Measurements from ENCODE around the gene F7.
"Not testable (repeated sequence)": the region's sequence is repeated elsewhere in the genome, so short reads cannot be mapped to it uniquely, and the experiment has no call there.

Gene F7

DNA sequence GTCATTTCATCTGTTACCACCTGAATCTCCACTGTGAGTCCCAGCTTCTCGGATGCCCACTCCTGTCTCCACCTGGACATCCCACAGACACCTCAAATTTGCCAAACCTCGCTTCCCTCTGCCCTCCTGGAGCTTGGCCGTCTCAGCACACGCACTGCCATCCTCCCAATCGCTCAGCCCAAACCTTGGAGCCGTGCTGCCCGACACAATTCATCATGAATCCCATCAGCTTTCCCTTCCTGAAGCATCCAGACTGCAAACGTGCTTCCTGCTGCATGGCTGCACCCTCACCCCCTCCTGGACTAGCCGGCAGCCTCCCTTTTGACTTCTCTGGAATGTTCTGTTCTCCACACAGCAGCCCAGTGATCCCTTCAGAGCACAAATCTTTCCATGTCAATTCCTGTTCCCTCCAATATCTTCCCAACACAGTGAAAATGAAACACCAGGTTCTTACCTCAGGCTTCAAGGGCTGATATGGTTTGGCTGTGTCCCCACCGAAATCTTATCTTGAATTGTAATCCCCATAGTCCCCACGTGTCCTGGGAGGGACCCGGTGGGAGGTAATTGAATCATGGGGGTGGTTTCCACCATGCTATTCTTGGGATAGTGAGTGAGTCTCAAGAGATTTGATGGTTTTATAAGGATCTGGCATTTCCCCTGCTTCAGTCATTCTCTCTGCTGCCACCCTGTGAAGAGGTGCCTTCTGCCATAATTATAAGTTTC lies 51.8 kb downstream of the F7 start:
- FAIRE-seq = no peak

DNA sequence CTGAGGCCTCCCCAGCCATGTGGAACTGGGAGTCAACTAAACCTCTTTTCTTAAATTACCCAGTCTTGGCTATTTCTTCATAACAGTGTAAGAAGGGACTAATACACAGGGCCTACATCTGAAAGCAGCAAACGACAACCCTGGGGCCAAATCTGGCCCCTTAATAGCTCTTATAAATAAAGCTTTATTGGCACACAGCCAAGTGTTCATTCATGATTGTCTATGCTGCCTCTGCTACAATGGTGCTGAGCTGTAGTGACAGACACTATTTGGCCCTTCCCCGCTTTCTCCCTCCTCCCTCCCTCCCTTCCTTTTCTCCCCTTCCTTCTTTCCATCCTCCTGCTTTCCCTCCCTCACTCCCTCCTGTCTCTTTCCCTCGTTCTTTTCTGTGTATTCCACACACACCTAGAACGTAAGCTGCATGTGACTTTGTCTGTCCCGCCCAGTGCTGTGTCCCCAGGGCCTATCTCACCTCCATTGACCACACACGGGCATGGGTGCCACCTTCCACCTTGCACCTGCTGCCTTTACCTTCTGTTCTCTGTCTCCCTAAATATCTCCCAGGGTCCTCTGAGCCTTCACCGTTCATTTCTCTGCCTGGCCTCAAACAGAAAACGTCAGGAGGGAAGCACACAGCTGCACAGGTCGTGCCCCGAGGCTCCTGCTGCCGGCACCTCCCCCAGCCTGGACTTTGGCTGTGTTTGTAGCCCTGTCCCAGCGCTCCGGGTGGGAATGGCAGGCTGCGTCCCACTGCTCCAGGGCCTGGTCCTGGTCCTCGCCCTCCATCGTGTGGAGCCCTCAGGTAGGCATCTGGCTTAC lies 52.5 kb downstream of the F7 start, which contains the start of gene PROZ:
Gene PROZ, plus strand, starts transcription at position 720 of the 819 bp plus-strand sequence. Its CDS starts 13 bp downstream, at position 733.
- FAIRE-seq = no peak

DNA sequence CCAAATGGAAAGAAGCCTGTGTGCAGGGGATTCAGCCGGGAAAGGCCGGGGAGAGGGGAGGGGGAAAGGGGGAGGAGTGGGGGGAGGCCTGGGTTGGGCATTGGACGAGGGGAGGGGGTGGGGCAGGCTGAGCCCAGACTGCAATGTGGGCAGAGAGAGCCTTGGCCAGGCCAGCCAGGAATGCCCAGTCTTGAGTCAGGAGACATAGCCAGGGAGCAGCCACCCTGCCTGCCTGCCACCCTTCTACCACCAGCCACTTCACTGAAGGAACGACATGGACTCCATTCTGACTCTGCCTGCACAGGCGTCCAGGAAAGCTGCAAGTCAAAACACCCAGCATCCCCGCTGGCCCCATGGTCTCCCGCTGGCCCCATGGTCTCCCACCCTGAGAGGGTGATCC lies 53.4 kb downstream of the F7 start:
- no peak for FAIRE-seq

DNA sequence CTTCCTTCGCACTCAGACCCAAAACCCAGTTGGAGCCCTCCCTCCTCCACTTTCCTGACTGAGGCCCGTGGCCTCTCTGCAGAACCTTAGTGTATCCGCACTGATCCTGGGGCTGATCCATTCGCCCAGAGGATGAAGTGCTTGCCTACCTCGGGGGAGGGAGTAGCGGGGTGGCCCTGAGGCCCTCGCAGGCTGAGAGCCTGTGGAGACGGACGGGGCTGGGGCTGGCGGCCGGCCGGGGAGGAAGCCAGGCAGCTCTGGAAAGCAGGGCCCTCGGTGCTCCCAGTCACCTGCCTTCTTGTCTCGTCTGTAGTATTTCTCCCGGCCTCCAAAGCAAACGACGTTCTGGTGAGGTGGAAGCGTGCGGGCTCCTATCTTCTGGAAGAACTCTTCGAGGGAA lies 54.1 kb downstream of the F7 start:
- no peak for FAIRE-seq

GRCh38 chr13:113160983-113161382 lies 55.4 kb downstream of the F7 start:
- FAIRE-seq = no peak

- FAIRE-seq = no peak
Measured at GRCh38 chr13:113161433-113161832, 55.8 kb downstream of the F7 start.

- FAIRE-seq = not testable (repeated sequence)
Measured at GRCh38 chr13:113161975-113162374, 56.4 kb downstream of the F7 start.

GRCh38 chr13:113162783-113163685 lies 57.4 kb downstream of the F7 start:
- FAIRE-seq = no peak

DNA sequence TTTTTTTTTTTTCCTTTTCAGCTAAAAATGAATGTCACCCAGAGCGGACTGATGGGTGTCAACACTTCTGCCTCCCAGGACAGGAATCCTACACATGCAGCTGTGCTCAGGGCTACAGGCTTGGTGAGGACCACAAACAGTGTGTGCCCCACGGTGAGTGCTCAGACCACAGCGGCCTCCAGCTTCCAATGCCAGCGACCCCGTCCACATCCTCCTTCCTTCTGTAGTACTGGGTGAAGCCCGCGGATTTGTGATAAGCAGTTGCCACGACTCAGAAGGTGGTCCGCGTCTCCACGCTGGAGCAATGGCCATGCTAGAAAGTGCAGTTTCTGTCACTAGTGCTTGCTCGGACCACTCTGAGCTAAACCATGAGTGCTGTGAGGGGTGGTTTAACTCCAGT lies 58.9 kb downstream of the F7 start:
- FAIRE-seq = no peak

DNA sequence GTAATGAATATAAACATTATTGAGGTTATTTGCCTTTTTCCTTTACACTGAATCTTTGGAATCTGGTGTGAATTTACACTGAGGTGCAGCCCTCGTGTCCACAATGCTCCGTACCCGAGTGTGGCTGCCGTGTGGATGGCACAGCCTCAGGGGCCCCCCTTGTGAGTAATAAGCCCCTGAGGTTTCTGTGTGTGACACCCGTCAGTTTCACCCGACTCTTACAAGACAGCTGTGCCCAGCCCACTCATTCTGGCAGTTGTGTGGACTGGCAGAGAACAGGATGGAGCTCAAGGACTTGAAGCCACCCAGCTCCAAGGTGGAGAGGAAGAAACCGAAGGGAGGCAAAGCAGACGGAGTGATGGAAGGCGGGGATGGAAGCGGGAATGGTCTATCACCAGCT lies 60.7 kb downstream of the F7 start:
- FAIRE-seq = no peak

- FAIRE-seq = no peak
Measured at GRCh38 chr13:113166681-113167080, 61.1 kb downstream of the F7 start.

GRCh38 chr13:113167155-113167554 lies 61.6 kb downstream of the F7 start:
- FAIRE-seq = no peak

- no peak for FAIRE-seq
Measured at GRCh38 chr13:113167575-113167974, 62.0 kb downstream of the F7 start.

DNA sequence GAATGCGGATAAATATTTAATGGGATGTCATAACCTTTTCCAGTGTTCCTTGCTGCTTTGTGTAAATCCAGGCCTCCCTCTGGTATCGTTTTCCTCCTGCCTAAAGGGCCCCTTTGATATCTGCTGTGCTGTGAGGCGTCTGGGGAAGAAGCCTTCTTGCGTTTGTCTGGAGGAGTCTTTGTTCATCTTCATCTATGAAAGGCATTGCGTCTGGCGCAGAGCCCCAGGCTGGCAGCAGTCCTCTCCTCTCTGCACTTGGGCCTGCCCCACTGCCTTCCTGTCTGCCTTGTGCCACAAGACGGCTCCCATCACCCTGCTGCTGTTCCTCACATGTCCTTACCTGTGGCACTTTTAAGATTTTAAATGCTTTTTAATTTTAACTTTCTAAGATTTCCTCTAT lies 62.6 kb downstream of the F7 start:
- FAIRE-seq = no peak

DNA sequence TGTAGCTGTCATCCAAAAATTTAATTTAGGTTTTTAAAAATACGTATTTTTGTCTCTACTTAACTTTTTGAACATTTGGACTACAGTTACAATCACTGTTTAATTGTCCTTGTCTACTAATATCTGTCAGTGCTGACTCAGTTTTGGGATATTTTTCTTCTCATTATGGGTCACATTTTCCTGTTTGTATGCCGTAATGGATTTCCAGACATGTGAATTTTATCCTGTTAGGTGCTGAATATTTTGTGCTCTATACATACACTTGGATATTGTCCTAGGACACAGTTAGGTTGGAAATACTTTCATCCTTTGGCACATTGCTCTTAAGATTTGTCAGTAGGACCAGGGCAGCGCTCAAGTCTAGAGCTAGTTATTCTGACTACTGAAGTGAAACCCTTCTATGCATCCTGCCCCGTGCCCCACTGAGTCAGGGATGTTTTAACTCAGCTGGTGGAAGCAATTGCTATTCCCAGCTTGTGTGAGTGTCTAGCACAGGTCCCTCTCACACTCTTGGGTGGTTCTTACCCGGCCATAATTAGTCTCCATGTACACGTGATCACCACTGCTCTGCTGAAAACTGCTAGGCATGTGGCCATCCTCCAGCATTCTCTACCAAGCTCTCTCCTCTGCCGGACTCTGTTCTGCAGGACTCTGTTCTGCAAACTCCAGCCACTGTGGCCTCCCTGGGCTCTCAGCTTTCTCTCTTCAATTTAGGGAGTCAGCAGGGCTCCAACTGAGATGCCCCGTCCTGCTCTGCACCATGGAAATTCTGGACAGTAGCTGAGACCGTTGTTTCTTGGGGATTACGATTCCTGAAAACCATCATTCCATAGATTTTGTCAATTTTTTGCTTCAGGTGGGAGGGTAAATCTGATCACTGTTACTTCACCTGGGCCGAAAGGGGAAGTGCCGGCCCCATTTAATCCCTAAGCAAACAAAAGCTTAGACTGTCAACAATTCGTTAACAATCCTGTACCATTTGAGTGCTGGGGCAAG lies 64.0 kb downstream of the F7 start:
- no peak for FAIRE-seq
